ENCODE results near the gene CERKL.

GRCh38 chr2:181674461-181674860 is 17.6 kb upstream of the CERKL start:
- no peak for TF ChIP-seq EZH2phosphoT487 (IDR thresholded peaks at IDR 0.05)
- no peak for TF ChIP-seq CTCF (IDR thresholded peaks at IDR 0.05)
